GM19035 (cell line): ENCODE results near the gene FASTKD2.
A peak's percentile ranks its signal among the peaks of the same experiment; 100 is the strongest.

Source experiments
- ATAC-seq: cut with Tn5 transposase; IDR thresholded peaks from one replicate; pipeline ENCODE4 v1.9.1; 2021; ENCODE audit not compliant: unreplicated experiment

Gene FASTKD2

DNA sequence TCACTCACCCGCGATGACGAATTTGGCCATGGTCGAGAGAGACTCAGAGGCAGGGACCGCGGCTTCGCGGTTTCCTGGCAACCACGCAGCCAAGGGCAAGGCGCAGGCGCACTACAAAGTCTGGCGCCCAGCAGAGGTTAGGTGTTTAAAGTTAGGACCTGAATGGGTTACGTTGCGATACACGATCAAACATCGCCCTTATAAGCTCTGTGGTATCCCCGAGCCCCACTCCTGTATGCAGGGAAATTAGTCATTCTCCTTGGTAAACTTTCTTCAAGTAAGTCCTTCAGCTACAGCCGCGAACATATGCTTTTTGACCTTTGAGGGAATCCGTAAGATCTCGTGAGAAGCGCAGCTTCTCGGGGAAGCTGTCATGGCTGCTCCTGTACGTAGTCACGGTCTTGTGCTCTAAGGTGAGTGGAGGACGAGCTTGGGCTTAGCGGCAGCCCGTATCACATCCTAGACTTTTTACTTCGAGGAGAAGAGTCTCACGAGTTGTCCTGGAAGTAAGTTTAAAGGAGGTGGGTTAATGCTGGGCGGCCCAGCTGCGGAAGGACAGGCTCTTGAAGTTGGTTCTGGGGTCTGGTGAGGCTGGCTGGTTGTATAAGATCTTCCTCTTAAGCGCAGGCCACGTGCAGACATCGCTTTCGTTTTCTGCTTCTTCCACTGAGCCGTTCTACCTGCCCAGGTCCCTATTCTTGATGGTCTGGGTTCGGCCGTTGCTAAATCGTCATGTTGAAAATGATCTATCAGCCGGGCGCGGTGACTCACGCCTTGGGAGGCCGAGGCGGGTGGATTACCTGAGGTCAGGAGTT is at the start of gene FASTKD2, which contains the start of gene MDH1B:
FASTKD2 (plus strand) TSS at position 365 of the 815 bp plus-strand sequence. CDS start 1,088 bp downstream, outside the sequence.
MDH1B (minus strand) TSS at position 87 of the 815 bp plus-strand sequence; CDS start at position 30, 57 bp downstream.
- ATAC-seq, result peak; percentile 95

GRCh38 chr2:206716623-206717022 is 48.8 kb upstream of the FASTKD2 start:
- no peak for ATAC-seq

- no peak for ATAC-seq
These were observed 47.1 kb upstream of the FASTKD2 start, which contains the start of gene DYTN for GRCh38 chr2:206718296-206718695. TSS of gene DYTN (minus strand) at chr2:206718396. CDS start at chr2:206718279, 117 bp downstream.

DNA sequence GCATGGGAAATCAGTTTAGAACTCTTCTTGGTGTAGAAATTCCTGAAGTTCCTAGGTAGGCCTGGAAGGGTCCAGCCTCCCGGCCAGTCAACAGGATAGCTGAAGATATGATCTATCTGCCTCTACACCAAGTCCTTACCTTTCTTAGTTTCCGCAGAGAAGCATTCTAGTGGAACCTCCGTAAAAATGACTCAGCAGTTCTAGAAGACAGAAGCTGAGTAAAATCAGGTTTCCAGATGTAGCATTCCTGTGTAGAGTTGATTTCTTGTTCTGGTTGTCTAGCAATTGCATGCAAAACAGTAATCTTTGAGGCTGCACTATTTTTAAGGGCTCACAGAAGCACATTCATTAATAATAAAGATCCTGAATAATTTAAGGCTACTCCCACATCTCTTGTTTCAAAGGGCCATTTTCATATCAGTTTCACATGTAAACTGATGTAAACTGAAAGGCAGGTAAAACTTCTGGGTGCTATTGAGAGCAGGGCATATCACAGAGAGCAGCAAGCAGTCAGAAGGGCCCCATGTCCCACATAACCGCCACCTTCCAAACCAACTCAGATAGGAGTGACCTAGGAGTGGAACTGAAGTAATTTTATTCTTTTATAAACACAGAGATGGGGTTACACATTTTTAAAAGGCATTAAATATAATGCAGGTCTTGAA is 44.0 kb upstream of the FASTKD2 start:
- peak; percentile 76 for ATAC-seq

GRCh38 chr2:206723288-206723687 is 42.1 kb upstream of the FASTKD2 start:
- no peak for ATAC-seq

- ATAC-seq, result no peak
These were observed 38.1 kb upstream of the FASTKD2 start for GRCh38 chr2:206727287-206727686.

DNA sequence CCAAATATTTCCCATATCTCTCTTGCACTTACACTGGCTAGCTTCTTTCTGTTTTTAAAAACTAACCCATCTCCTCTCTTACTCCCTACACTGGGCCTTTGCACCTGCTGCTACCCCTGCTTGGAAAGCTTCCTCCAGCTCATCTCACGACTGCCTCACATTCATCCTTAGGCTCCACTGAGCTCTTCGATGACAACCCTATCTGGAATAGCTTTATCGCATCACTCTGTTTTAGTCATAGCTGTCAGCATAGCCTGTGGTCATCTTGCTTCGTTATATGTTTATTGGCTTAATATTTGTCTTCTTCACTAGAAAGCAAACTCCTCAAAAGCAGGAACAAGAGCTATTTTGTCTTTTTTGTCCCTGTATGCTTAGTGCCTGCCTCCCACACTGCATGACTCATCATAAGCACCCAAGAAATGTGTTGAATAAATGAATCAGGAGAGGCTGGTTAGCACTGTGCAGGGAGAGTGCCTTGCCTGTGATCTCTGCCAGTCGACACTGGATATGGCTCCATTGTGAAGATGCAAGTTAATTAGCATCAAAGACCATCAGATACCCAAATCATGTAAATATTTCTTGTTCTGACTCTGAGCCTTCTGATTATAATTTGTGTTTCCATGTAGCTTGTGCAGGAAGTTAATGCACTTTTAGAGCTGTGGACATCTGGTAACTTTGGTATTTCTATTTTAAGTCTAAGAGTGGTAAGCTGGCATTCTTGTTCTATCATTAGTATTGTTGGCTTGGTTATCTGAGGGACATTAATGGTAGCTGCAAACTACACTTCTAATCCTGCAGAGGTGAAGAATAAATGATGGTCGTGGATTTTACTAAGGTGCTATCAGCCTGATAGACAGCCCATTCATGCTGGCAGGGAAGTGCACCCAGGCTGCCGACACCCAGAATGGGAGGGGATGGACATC is 36.9 kb upstream of the FASTKD2 start:
- ATAC-seq, result no peak

DNA sequence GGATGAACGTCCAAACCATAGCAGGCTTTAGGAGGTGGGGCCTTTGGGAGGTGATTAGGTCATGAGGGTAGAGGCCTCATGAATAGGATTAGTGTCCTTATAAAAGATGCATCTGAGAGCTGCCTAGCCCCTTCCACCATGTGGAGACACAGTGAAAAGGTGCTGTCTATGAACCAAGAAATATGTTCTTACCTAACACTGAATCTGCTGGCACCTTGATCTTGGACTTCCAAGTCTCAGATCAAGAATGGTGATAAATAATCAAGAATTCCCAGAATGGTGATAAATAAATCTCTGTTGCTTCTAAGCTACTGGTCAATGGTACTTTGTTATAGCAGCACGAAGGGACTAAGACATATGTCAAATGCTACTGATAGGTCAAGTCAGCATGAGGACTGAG is 32.1 kb upstream of the FASTKD2 start:
- ATAC-seq, result no peak

- no peak for ATAC-seq
These were observed 28.5 kb upstream of the FASTKD2 start for GRCh38 chr2:206736935-206737334.

GRCh38 chr2:206739271-206739670 is 26.1 kb upstream of the FASTKD2 start:
- ATAC-seq, result no peak

GRCh38 chr2:206740800-206741199 is 24.6 kb upstream of the FASTKD2 start:
- ATAC-seq, result no peak

- ATAC-seq, result no peak
These were observed 8.6 kb upstream of the FASTKD2 start for GRCh38 chr2:206756816-206757215.

- ATAC-seq, result peak; percentile 35
These were observed 649 bp upstream of the FASTKD2 start for GRCh38 chr2:206764673-206765241.

GRCh38 chr2:206766057-206766930 is 888 bp downstream of the FASTKD2 start:
- no peak for ATAC-seq

DNA sequence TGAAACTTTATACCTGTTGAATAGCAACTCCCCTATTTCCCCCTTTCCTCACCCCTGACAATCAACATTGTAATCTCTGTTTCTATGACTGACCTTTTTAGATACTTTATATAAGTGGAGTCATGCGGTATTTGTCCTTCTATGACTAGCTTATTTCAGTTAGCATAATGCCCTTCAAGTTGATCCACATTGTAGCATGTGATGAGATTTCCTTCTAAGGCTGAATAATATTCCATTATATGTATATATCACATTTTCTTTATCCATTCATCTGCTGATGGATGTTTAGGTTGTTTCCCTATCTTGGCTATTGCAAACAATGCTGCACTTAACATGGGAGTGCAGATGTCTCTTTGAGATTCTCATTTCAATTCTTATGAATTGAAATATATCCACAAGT is 9.5 kb downstream of the FASTKD2 start:
- ATAC-seq, result no peak

DNA sequence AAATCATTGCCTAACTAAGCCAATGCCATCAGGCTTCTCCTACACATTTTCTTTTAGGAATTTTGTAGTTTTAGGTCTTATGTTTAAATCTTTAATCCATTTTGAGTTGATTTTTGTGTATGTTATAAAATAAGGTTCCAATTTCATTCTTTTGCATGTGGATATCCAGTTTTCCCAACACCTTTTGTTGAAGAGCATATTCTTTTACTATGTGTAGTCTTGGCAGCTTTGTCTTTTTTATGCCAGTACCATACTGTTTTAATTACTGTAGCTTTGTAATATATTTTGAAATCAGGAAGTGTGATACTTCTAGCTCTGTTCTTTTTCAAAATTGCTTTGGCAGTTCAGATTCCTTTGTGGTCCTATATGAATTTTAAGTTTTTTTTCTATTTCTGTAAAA is 11.0 kb downstream of the FASTKD2 start:
- no peak for ATAC-seq

GRCh38 chr2:206780671-206781070 is 15.3 kb downstream of the FASTKD2 start:
- no peak for ATAC-seq

DNA sequence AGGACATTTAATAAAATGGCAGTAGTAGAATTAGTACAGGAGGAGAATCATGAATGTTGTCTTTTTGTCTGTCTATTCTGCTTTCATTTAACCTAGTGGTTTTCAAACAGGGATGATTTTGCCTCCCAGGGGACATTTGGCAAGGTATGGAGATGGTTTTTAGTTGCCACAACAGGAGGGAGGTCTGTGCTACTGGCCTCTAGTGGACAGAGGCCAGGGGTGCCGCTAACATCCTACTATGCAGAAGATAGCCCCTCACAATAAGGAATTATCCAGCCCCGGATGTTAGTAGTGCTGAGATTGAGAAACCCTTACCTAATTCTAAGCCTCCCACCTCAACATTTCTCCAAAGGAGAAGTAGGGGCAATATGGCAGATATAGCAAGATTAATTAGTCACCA is 18.3 kb downstream of the FASTKD2 start:
- no peak for ATAC-seq

GRCh38 chr2:206784559-206785353 is 19.4 kb downstream of the FASTKD2 start:
- ATAC-seq, result no peak
